Measurements from ENCODE around the gene SDCCAG8.

DNA sequence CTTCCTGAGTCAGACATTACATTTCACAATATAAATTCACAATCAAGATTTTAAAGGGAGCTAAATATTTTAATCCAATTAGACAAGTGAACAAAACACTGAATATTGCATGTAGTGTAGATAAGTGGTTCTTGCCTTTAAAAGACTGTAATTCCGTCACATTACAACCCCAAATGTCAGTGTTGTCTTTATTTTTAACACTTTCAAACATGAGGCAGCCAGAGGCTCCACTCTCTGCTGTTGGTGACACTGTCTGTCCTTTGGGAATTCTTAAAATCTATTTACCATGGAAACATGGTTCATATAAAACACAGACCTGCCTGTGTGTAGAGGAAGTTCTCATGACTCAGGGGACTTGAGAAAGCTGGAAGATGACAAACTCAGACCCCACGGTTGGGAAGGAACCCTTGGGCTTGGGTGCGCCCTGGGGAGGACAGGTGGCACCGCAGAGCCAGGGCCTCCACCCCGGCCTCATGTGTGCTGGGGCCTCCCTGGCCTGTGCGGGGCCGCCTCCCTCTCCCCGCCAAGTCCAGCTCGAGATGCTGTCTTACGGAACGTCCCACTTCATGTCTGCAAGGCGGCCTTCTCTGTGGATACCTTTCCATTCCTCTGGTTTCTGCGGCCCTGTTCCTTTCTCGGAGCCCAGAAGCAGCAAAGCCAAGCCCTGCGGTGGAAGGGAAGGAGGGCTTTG is 239.0 kb downstream of the SDCCAG8 start:
- TF ChIP-seq, protein P1, sequence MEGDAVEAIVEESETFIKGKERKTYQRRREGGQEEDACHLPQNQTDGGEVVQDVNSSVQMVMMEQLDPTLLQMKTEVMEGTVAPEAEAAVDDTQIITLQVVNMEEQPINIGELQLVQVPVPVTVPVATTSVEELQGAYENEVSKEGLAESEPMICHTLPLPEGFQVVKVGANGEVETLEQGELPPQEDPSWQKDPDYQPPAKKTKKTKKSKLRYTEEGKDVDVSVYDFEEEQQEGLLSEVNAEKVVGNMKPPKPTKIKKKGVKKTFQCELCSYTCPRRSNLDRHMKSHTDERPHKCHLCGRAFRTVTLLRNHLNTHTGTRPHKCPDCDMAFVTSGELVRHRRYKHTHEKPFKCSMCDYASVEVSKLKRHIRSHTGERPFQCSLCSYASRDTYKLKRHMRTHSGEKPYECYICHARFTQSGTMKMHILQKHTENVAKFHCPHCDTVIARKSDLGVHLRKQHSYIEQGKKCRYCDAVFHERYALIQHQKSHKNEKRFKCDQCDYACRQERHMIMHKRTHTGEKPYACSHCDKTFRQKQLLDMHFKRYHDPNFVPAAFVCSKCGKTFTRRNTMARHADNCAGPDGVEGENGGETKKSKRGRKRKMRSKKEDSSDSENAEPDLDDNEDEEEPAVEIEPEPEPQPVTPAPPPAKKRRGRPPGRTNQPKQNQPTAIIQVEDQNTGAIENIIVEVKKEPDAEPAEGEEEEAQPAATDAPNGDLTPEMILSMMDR (tag by site-specific recombination; IDR thresholded peaks at IDR 0.05), result no peak
- no peak for TF ChIP-seq ZNF239 (tag by site-specific recombination; IDR thresholded peaks at IDR 0.05)
- TF ChIP-seq, protein P2, sequence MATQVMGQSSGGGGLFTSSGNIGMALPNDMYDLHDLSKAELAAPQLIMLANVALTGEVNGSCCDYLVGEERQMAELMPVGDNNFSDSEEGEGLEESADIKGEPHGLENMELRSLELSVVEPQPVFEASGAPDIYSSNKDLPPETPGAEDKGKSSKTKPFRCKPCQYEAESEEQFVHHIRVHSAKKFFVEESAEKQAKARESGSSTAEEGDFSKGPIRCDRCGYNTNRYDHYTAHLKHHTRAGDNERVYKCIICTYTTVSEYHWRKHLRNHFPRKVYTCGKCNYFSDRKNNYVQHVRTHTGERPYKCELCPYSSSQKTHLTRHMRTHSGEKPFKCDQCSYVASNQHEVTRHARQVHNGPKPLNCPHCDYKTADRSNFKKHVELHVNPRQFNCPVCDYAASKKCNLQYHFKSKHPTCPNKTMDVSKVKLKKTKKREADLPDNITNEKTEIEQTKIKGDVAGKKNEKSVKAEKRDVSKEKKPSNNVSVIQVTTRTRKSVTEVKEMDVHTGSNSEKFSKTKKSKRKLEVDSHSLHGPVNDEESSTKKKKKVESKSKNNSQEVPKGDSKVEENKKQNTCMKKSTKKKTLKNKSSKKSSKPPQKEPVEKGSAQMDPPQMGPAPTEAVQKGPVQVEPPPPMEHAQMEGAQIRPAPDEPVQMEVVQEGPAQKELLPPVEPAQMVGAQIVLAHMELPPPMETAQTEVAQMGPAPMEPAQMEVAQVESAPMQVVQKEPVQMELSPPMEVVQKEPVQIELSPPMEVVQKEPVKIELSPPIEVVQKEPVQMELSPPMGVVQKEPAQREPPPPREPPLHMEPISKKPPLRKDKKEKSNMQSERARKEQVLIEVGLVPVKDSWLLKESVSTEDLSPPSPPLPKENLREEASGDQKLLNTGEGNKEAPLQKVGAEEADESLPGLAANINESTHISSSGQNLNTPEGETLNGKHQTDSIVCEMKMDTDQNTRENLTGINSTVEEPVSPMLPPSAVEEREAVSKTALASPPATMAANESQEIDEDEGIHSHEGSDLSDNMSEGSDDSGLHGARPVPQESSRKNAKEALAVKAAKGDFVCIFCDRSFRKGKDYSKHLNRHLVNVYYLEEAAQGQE (tag by site-specific recombination; IDR thresholded peaks at IDR 0.05), result no peak
- TF ChIP-seq ZNF350 (tag by site-specific recombination; IDR thresholded peaks at IDR 0.05), result no peak
- TF ChIP-seq ZNF341 (tag by site-specific recombination; IDR thresholded peaks at IDR 0.05; ENCODE audit: low read depth), result no peak
- no peak for TF ChIP-seq HOXA7 (CRISPR knock-in tag; IDR thresholded peaks at IDR 0.05; ENCODE audit: borderline replicate concordance)
- no peak for TF ChIP-seq ZNF175 (tag by site-specific recombination; IDR thresholded peaks at IDR 0.05)
- TF ChIP-seq, protein P3, sequence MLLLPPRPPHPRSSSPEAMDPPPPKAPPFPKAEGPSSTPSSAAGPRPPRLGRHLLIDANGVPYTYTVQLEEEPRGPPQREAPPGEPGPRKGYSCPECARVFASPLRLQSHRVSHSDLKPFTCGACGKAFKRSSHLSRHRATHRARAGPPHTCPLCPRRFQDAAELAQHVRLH (tag by site-specific recombination; IDR thresholded peaks at IDR 0.05), result no peak

All from HEK293 (cell line).